IMR-90 (cell line): ENCODE measurements around the gene NELL1. TPM values are rescaled to one million over a fixed set of nuclear protein-coding genes. Genes with fewer than 3 reads are reported as not detected.

ENCODE experiments used
- ATAC-seq: fragments of 200-7000 bp; cut with Tn5 transposase; 2 replicates; pipeline ENCODE4 v1.9.1; 2020; ENCODE audit warnings: low read depth, mild to moderate bottlenecking, moderate library complexity
- BruUV-seq: library from RNA; stranded (reverse); fragments of 400-500 nt; replicated peaks from 2 replicates; lab custom pipeline; 2021; lab: Mats Ljungman, UMichigan
- CTCF ChIA-PET: fragments of 300-600 bp; formaldehyde crosslinking; extraction: SDS; loops from one replicate; lab custom pipeline; 2021; ENCODE audit warnings: antibody characterized with exemption; lab: Yijun Ruan, JAX
- POLR2A ChIA-PET: fragments of 300-600 bp; sonication (Branson Sonifier 250); formaldehyde crosslinking; loops from one replicate; lab custom pipeline; 2022; ENCODE audit warnings: antibody characterized with exemption; ENCODE audit not compliant: unreplicated experiment; lab: Charles Lee
- DNase-seq: peaks from one replicate; pipeline ENCODE4 v3.0.0; 2013
- H2AFZ ChIP-seq: replicated peaks from 2 replicates; pipeline ENCODE3; 2013; ENCODE audit warnings: low read length, mild to moderate bottlenecking; ENCODE audit not compliant: poor library complexity
- H2AK5ac ChIP-seq: 2 replicates; pipeline ENCODE4 v1.6.1; 2013; ENCODE audit warnings: low read depth, low read length, inconsistent platforms
- H2AK9ac ChIP-seq: replicated peaks from 2 replicates; pipeline ENCODE3; 2013; ENCODE audit warnings: mild to moderate bottlenecking, low read depth, low read length, moderate library complexity; ENCODE audit not compliant: poor library complexity
- H2BK120ac ChIP-seq: 2 replicates; pipeline ENCODE4 v1.6.1; 2013; ENCODE audit warnings: low read depth, low read length, inconsistent platforms
- H2BK15ac ChIP-seq: 3 replicates; pipeline ENCODE4 v1.6.1; 2013; ENCODE audit warnings: low read depth, low read length, inconsistent platforms
- H2BK20ac ChIP-seq: 2 replicates; pipeline ENCODE4 v1.6.1; 2013; ENCODE audit warnings: low read depth, mild to moderate bottlenecking, inconsistent platforms, low read length, moderate library complexity
- H2BK5ac ChIP-seq: 2 replicates; pipeline ENCODE4 v1.6.1; 2013; ENCODE audit warnings: mild to moderate bottlenecking, low read depth, low read length, inconsistent platforms; ENCODE audit not compliant: poor library complexity, severe bottlenecking
- H3K14ac ChIP-seq: replicated peaks from 2 replicates; pipeline ENCODE4 v1.6.1; 2013; ENCODE audit warnings: low read depth, low read length, inconsistent platforms
- H3K18ac ChIP-seq: 2 replicates; pipeline ENCODE4 v1.6.1; 2013; ENCODE audit warnings: low read depth, low read length, control low read depth
- H3K23ac ChIP-seq: 2 replicates; pipeline ENCODE4 v1.6.1; 2013; ENCODE audit warnings: low read depth, low read length, inconsistent platforms
- H3K27ac ChIP-seq: 2 replicates; pipeline ENCODE4 v1.5.1; 2013; ENCODE audit warnings: mild to moderate bottlenecking, control low read depth, low read length; ENCODE audit not compliant: insufficient read depth
- H3K27me3 ChIP-seq: 2 replicates; pipeline ENCODE4 v1.6.1; 2013; ENCODE audit warnings: low read length; ENCODE audit not compliant: control insufficient read depth, insufficient read depth
- H3K36me3 ChIP-seq: 2 replicates; pipeline ENCODE4 v1.6.1; 2013; ENCODE audit warnings: low read length, mixed read lengths; ENCODE audit not compliant: control insufficient read depth, insufficient read depth
- H3K4ac ChIP-seq: 2 replicates; pipeline ENCODE4 v1.6.1; 2013; ENCODE audit warnings: low read depth, low read length, inconsistent platforms
- H3K4me1 ChIP-seq: 2 replicates; pipeline ENCODE4 v1.6.1; 2013; ENCODE audit warnings: low read length, mixed read lengths; ENCODE audit not compliant: control insufficient read depth, insufficient read depth
- H3K4me2 ChIP-seq: 2 replicates; pipeline ENCODE4 v1.6.1; 2013; ENCODE audit warnings: low read depth, mild to moderate bottlenecking, control low read depth, low read length, moderate library complexity
- H3K4me3 ChIP-seq: 2 replicates; pipeline ENCODE4 v1.5.1; 2013; ENCODE audit warnings: low read depth, mild to moderate bottlenecking, control low read depth, low read length, moderate library complexity; ENCODE audit not compliant: insufficient read depth
- H3K56ac ChIP-seq: 2 replicates; pipeline ENCODE4 v1.6.1; 2013; ENCODE audit warnings: low read length, inconsistent platforms; ENCODE audit not compliant: insufficient read depth; ENCODE audit errors: extremely low read depth
- H3K79me1 ChIP-seq, 2 experiments: 2 replicates each; pipeline ENCODE4 v1.6.1; 2013; ENCODE audit warnings: low read length in 2 of 2, inconsistent platforms in 1 of 2, low read depth in 1 of 2
- H3K9ac ChIP-seq: 2 replicates; pipeline ENCODE4 v1.6.1; 2013; ENCODE audit warnings: low read depth, low read length, control low read depth
- H3K9me1 ChIP-seq: 2 replicates; pipeline ENCODE4 v1.6.1; 2013; ENCODE audit warnings: low read length, inconsistent platforms; ENCODE audit not compliant: insufficient read depth
- H3K9me3 ChIP-seq: 2 replicates; pipeline ENCODE4 v1.6.1; 2013; ENCODE audit warnings: low read length; ENCODE audit not compliant: control insufficient read depth, insufficient read depth
- H4K20me1 ChIP-seq: 2 replicates; pipeline ENCODE4 v1.6.1; 2013; ENCODE audit warnings: low read length, inconsistent platforms; ENCODE audit not compliant: insufficient read depth
- H4K5ac ChIP-seq: 2 replicates; pipeline ENCODE4 v1.6.1; 2013; ENCODE audit warnings: mild to moderate bottlenecking, low read depth, low read length, control low read depth
- H4K8ac ChIP-seq, 2 experiments: 2 replicates each; pipeline ENCODE4 v1.6.1; 2013; ENCODE audit warnings: low read depth in 2 of 2, low read length in 2 of 2, control low read depth in 1 of 2, inconsistent platforms in 1 of 2
- H4K91ac ChIP-seq: 2 replicates; pipeline ENCODE4 v1.6.1; 2013; ENCODE audit warnings: low read depth, low read length, inconsistent platforms; ENCODE audit not compliant: insufficient read depth
- MAFK ChIP-seq: IDR thresholded peaks from 2 replicates; pipeline ENCODE4 v1.6.1; 2012; ENCODE audit warnings: low read depth, low read length, improper control_type of control experiment
- WGBS, 2 experiments: methylation state at CpG; one replicate each; pipeline versions ENCODE4 v1.1.5 to v1.1.7; 2013; ENCODE audit warnings: missing lambda C conversion rate in 2 of 2; ENCODE audit not compliant: insufficient read length in 1 of 2; ENCODE audit errors: extremely low coverage in 2 of 2; 5-methylcytosine and 5-hydroxymethylcytosine counted together
- dilution Hi-C: fragments of 300-500 bp; cut with HindIII; formaldehyde crosslinking; loops from one replicate; pipeline ENCODE4 v1.14.3; 2018; ENCODE audit warnings: low sequenced_read_pairs; ENCODE audit not compliant: unreplicated experiment
- in situ Hi-C: fragments of 300-500 bp; cut with MboI; formaldehyde crosslinking; loops from 3 replicates; pipeline ENCODE4 v1.14.3; 2019; ENCODE audit warnings: low sequenced_read_pairs, inconsistent platforms, mixed read lengths
- intact Hi-C: fragments of 100-400 bp; cut with micrococcal nuclease; formaldehyde crosslinking; loops from 2 replicates; pipeline ENCODE4 v1.10.0; 2022
- polyA plus RNA-seq, 3 experiments: library from polyadenylated mRNA; depleted of rRNA; stranded (reverse); fragments of >200 nt; gene quantifications; 2 replicates each; pipeline ENCODE4 v1.2.3, GENCODE V29; 2012; ENCODE audit warnings: low replicate concordance in 1 of 3
- total RNA-seq: library from RNA; depleted of rRNA; stranded (reverse); fragments of >200 nt; gene quantifications from 2 replicates; pipeline ENCODE4 v1.2.3, GENCODE V29; 2012
- TF ChIP-seq, protein P1 (sequence below): conservative IDR thresholded peaks from 2 replicates; pipeline ENCODE4 v1.5.1; 2012; ENCODE audit warnings: mild to moderate bottlenecking, low read depth, low read length, improper control_type of control experiment

Gene NELL1
- total and polyA plus RNA-seq, 2 of the 4 experiments (the other 2 are of a cell fraction), result not detected

DNA sequence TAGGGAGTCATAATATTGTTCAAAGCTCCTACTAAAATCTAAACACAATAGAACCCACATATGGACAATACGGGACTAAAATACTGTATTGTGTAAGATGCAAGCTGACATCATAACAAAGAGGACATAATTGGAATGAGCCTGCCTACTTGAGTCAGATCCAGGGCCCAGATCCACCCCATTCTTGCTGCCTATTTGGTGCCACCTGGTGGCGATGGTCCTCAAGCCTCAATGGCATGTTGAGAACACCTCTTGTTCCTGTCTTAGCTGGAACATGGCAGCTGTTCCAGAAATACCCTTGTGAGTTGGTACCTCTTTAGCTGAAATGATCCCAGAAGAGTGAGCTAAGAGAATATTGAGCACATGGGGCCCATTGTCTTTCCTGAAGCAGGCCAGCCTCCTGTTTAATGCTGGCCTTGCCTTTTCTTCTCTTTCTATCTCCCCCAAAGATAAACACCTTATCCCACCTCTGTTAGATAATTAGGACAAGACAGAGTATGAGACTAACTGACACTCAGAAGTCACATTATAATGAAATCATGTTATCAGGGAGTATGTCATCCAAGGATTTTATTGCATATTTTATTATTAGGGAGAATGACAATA lies 842.6 kb downstream of the NELL1 start:
- intact Hi-C loops (no loop called here), dilution Hi-C loops (no loop called here), in situ Hi-C loops (no loop called here)
- Histone ChIP-seq H3K4ac (no peak overlapping the region), H2BK20ac (no peak overlapping the region), H4K8ac (no peak overlapping the region), H2BK120ac (no peak overlapping the region), H4K91ac (no peak overlapping the region), H3K18ac (no peak overlapping the region), H3K27ac (no peak overlapping the region), H3K4me2 (no peak overlapping the region), H3K14ac (no peak overlapping the region), H3K36me3 (no peaks in the 10 kb centered on the region), H3K9me1 (no peaks in the 10 kb centered on the region), H3K79me1 (no peaks in the 10 kb centered on the region), H3K9me3 (peaks cover 6% of the 10 kb centered on the region), H2BK5ac (no peak overlapping the region), H3K4me1 (no peaks in the 10 kb centered on the region), H4K5ac (no peak overlapping the region), H3K4me3 (no peak overlapping the region), H2BK15ac (no peak overlapping the region), H2AK9ac (no peak overlapping the region), H2AFZ (no peak overlapping the region), H3K27me3 (no peaks in the 10 kb centered on the region), H3K9ac (no peak overlapping the region), H3K23ac (no peak overlapping the region), H3K56ac (no peak overlapping the region), H2AK5ac (no peak overlapping the region), H4K20me1 (no peaks in the 10 kb centered on the region)
- WGBS, 2 experiments, result no CpG with 5 or more reads among the region's 2 CpGs
- no TSS peak for BruUV-seq
- TF ChIP-seq, protein P1, sequence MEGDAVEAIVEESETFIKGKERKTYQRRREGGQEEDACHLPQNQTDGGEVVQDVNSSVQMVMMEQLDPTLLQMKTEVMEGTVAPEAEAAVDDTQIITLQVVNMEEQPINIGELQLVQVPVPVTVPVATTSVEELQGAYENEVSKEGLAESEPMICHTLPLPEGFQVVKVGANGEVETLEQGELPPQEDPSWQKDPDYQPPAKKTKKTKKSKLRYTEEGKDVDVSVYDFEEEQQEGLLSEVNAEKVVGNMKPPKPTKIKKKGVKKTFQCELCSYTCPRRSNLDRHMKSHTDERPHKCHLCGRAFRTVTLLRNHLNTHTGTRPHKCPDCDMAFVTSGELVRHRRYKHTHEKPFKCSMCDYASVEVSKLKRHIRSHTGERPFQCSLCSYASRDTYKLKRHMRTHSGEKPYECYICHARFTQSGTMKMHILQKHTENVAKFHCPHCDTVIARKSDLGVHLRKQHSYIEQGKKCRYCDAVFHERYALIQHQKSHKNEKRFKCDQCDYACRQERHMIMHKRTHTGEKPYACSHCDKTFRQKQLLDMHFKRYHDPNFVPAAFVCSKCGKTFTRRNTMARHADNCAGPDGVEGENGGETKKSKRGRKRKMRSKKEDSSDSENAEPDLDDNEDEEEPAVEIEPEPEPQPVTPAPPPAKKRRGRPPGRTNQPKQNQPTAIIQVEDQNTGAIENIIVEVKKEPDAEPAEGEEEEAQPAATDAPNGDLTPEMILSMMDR, result 0 out of 2 replicates have a peak, but pooled peaks have one; percentile 5
- no peak for TF ChIP-seq MAFK
- CTCF ChIA-PET, result interaction anchor here (0.9 kb wide), 1 partner anchor 22 kb away, joined by 13 read pairs; no protein-coding TSS in a partner anchor
- POLR2A ChIA-PET, result no interaction called here
- DNase-seq, result no peak
- ATAC-seq, result no peak
